HepG2 (cell line): Measurements from ENCODE around the gene BPIFB2. TPM values are rescaled to one million over a fixed set of nuclear protein-coding genes. Genes with fewer than 3 reads are reported as not detected.

Experiments used
- ATAC-seq: fragments of 200-7000 bp; cut with Tn5 transposase; 3 replicates; pipeline ENCODE4 v1.9.1; 2020; ENCODE audit warnings: mild to moderate bottlenecking, moderate library complexity
- BruUV-seq: library from RNA; stranded (reverse); fragments of 400-500 nt; replicated peaks from 2 replicates; lab custom pipeline; 2021; lab: Mats Ljungman, UMichigan
- CTCF ChIA-PET: fragments of 300-600 bp; formaldehyde crosslinking; extraction: SDS; loops from one replicate; lab custom pipeline; 2021; ENCODE audit warnings: low total read pairs, inconsistent platforms, low intra/inter-chr PET ratio; lab: Yijun Ruan, JAX
- POLR2A ChIA-PET: fragments of 350-600 bp; sonication (Branson Sonifier 250); formaldehyde crosslinking; loops from one replicate; lab custom pipeline; 2020; ENCODE audit warnings: antibody characterized with exemption, inconsistent platforms; lab: Yijun Ruan, JAX
- DNase-seq: peaks from one replicate; pipeline ENCODE4 v3.0.0-alpha.2; 2015; ENCODE audit warnings: low spot score
- FAIRE-seq: peaks from 3 replicates; lab custom pipeline; 2011; peaks lifted over from hg19 to GRCh38; lab: Jason Lieb, UNC
- H2AFZ ChIP-seq: one replicate; pipeline ENCODE4 v1.6.1; 2011; ENCODE audit warnings: low read length, inconsistent platforms
- H3K27ac ChIP-seq: fragments of 300-600 bp; 3 replicates; pipeline ENCODE4 v1.8.0; 2011; ENCODE audit warnings: mixed run types, mild to moderate bottlenecking, mixed read lengths, low read length, inconsistent platforms; ENCODE audit not compliant: insufficient read depth; ENCODE audit errors: extremely low read length
- H3K27me3 ChIP-seq, 2 experiments: fragments of 200-600 bp in 1 of 2; 2 replicates in 1 of 2; 3 replicates in 1 of 2; pipeline versions ENCODE4 v1.6.0 to v1.8.0; 2011; ENCODE audit warnings: low read length in 2 of 2, mild to moderate bottlenecking in 2 of 2, moderate library complexity in 2 of 2, inconsistent platforms in 1 of 2; ENCODE audit not compliant: insufficient read depth in 2 of 2, control insufficient read depth in 1 of 2
- H3K36me3 ChIP-seq, 2 experiments: fragments of 200-600 bp in 1 of 2; replicated peaks in 1 of 2; 2 replicates in 1 of 2; 3 replicates in 1 of 2; pipeline versions ENCODE4 v1.5.1 to v1.8.0; 2011; ENCODE audit warnings: low read length in 2 of 2, inconsistent platforms in 1 of 2; ENCODE audit not compliant: insufficient read depth in 2 of 2, control insufficient read depth in 1 of 2
- H3K4me1 ChIP-seq: 2 replicates; pipeline ENCODE4 v1.5.1; 2012; ENCODE audit warnings: low read length, inconsistent platforms; ENCODE audit not compliant: insufficient read depth
- H3K4me2 ChIP-seq: 2 replicates; pipeline ENCODE4 v1.6.0; 2011; ENCODE audit warnings: low read depth, low read length, inconsistent platforms
- H3K4me3 ChIP-seq, 3 experiments: fragments of 200-600 bp in 1 of 3; sonication (generic), shearing (Covaris generic) in 1 of 3; replicated peaks in 1 of 3; 2 replicates each; pipeline ENCODE4 v1.5.1; 2011 to 2016; ENCODE audit warnings: low read length in 3 of 3, inconsistent platforms in 2 of 3, low read depth in 2 of 3, mild to moderate bottlenecking in 2 of 3, control low read depth in 1 of 3, mixed read lengths in 1 of 3; ENCODE audit not compliant: insufficient read depth in 1 of 3
- H3K79me2 ChIP-seq: one replicate; pipeline ENCODE4 v1.6.1; 2011; ENCODE audit warnings: low read length, inconsistent platforms; ENCODE audit not compliant: insufficient read depth
- H3K9ac ChIP-seq: 2 replicates; pipeline ENCODE4 v1.6.0; 2011; ENCODE audit warnings: mild to moderate bottlenecking, low read depth, low read length, inconsistent platforms; ENCODE audit not compliant: insufficient read depth
- H3K9me3 ChIP-seq: 2 replicates; pipeline ENCODE4 v1.5.1; 2012; ENCODE audit warnings: mild to moderate bottlenecking, low read length
- H4K20me1 ChIP-seq: 2 replicates; pipeline ENCODE4 v1.6.0; 2011; ENCODE audit warnings: inconsistent platforms, mild to moderate bottlenecking, low read length, moderate library complexity; ENCODE audit not compliant: insufficient read depth
- ARNTL ChIP-seq: sonication (generic); formaldehyde crosslinking; IDR thresholded peaks from 2 replicates; pipeline ENCODE4 v1.4.0; 2020; ENCODE audit warnings: mild to moderate bottlenecking, missing genetic modification reagents
- CHD2 ChIP-seq: IDR thresholded peaks from 2 replicates; pipeline ENCODE4 v1.6.1; 2011; ENCODE audit warnings: low read depth, low read length, improper control_type of control experiment
- GZF1 ChIP-seq: sonication (generic); formaldehyde crosslinking; IDR thresholded peaks from 2 replicates; pipeline ENCODE4 v1.5.1; 2020; ENCODE audit warnings: mild to moderate bottlenecking, missing genetic modification reagents
- MAF1 ChIP-seq: sonication (generic); formaldehyde crosslinking; IDR thresholded peaks from 2 replicates; pipeline ENCODE4 v1.5.0; 2020; ENCODE audit warnings: missing genetic modification reagents, borderline replicate concordance
- ZNF275 ChIP-seq: sonication (generic); formaldehyde crosslinking; IDR thresholded peaks from 2 replicates; pipeline ENCODE4 v1.8.0; 2022; ENCODE audit warnings: missing genetic modification reagents, mild to moderate bottlenecking, inconsistent platforms, borderline replicate concordance
- ZSCAN22 ChIP-seq: sonication (generic); formaldehyde crosslinking; IDR thresholded peaks from 2 replicates; pipeline ENCODE4 v1.4.0; 2020; ENCODE audit warnings: mild to moderate bottlenecking, missing genetic modification reagents
- WGBS: methylation state at CpG from one replicate; pipeline ENCODE4 v1.1.6; 2017; ENCODE audit warnings: low lambda C conversion rate; 5-methylcytosine and 5-hydroxymethylcytosine counted together
- in situ Hi-C: cut with HindIII; loops from 2 replicates; pipeline ENCODE4 v1.10.0; 2017; ENCODE audit warnings: low pct_unique_long_range_greater_than_20kb; ENCODE audit not compliant: extremely low pct_ligation_motif_present
- intact Hi-C: fragments of 100-400 bp; cut with micrococcal nuclease; formaldehyde crosslinking; loops from one replicate; pipeline ENCODE4 v1.10.0; 2022; ENCODE audit not compliant: unreplicated experiment
- polyA plus RNA-seq, 8 experiments: library from polyadenylated mRNA; depleted of rRNA in 3 of 8; stranded (reverse) in 7 of 8; unstranded in 1 of 8; fragments of >200 nt; fragmentation: Illumina TruSeq in 4 of 8; extraction: Trizol in 4 of 8; gene quantifications; 2 replicates each; pipeline versions ENCODE4 v1.2.1 to v1.2.3, GENCODE V29; 2011 to 2016; ENCODE audit warnings: low read depth in 4 of 8, missing spikeins in 1 of 8, mixed read lengths in 1 of 8; ENCODE audit not compliant: insufficient read depth in 1 of 8
- total RNA-seq, 5 experiments: library from RNA; depleted of rRNA; stranded (reverse); fragments of >200 nt; fragmentation: Illumina TruSeq; extraction: Trizol; gene quantifications; 2 replicates each; pipeline ENCODE4 v1.2.3, GENCODE V29; 2016; ENCODE audit warnings: low read depth in 1 of 5
- TF ChIP-seq, protein P1 (sequence below): sonication (generic); formaldehyde crosslinking; IDR thresholded peaks from 2 replicates; pipeline ENCODE4 v1.4.0; 2020; ENCODE audit warnings: missing genetic modification reagents
- TF ChIP-seq, protein P2 (sequence below), 2 experiments: IDR thresholded peaks; 2 replicates each; pipeline ENCODE4 v1.6.1; 2011 to 2012; ENCODE audit warnings: low read length in 2 of 2, borderline replicate concordance in 1 of 2, low read depth in 1 of 2, mild to moderate bottlenecking in 1 of 2, moderate library complexity in 1 of 2
- TF ChIP-seq, protein P3 (sequence below): sonication (generic); formaldehyde crosslinking; IDR thresholded peaks from 2 replicates; pipeline ENCODE4 v1.4.0; 2020; ENCODE audit warnings: mild to moderate bottlenecking, missing genetic modification reagents, borderline replicate concordance
- TF ChIP-seq, protein P4 (sequence below): sonication (generic); formaldehyde crosslinking; IDR thresholded peaks from 2 replicates; pipeline ENCODE4 v1.9.0; 2021; ENCODE audit warnings: missing genetic modification reagents, borderline replicate concordance

Gene BPIFB2
- total and polyA plus RNA-seq, 2 of the 13 experiments (the other 11 are each of a cell fraction or from before 2014, with no cell fraction given), result 54.5 to 902 TPM

DNA sequence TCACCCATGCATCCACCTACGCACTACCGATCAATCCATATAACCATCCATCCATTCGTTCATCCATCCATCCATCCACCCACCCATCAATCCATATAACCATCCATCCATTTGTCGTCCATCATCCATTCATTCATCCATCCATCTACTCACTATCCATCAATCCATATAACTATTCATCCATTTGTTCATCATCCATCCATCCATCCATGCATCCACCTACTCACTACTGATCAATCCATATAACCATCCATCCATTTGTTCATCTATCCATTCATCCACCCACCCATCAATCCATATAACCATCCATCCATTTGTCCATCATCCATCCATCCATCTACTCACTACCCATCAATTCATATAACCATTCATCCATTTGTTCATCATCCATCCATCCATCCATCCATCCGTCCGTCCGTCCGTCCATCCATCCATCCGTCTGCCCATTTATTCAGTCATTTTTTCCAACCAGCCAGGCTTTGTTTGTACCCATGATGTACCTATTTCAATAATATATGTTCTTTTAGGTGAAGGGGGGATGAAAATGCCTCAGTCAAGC, 17.9 kb downstream of the BPIFB2 start:
- no peak for FAIRE-seq
- TF ChIP-seq, protein P1, sequence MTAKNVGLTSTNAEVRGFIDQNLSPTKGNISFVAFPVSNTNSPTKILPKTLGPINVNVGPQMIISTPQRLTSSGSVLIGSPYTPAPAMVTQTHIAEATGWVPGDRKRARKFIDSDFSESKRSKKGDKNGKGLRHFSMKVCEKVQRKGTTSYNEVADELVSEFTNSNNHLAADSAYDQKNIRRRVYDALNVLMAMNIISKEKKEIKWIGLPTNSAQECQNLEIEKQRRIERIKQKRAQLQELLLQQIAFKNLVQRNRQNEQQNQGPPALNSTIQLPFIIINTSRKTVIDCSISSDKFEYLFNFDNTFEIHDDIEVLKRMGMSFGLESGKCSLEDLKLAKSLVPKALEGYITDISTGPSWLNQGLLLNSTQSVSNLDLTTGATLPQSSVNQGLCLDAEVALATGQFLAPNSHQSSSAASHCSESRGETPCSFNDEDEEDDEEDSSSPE, result no peak
- TF ChIP-seq ZSCAN22 (CRISPR knock-in tag) (no peak), CHD2 (no peak), ZNF275 (CRISPR knock-in tag) (no peak), GZF1 (CRISPR knock-in tag) (no peak), ARNTL (CRISPR knock-in tag) (no peak), MAF1 (CRISPR knock-in tag) (no peak)
- TF ChIP-seq, protein P2, sequence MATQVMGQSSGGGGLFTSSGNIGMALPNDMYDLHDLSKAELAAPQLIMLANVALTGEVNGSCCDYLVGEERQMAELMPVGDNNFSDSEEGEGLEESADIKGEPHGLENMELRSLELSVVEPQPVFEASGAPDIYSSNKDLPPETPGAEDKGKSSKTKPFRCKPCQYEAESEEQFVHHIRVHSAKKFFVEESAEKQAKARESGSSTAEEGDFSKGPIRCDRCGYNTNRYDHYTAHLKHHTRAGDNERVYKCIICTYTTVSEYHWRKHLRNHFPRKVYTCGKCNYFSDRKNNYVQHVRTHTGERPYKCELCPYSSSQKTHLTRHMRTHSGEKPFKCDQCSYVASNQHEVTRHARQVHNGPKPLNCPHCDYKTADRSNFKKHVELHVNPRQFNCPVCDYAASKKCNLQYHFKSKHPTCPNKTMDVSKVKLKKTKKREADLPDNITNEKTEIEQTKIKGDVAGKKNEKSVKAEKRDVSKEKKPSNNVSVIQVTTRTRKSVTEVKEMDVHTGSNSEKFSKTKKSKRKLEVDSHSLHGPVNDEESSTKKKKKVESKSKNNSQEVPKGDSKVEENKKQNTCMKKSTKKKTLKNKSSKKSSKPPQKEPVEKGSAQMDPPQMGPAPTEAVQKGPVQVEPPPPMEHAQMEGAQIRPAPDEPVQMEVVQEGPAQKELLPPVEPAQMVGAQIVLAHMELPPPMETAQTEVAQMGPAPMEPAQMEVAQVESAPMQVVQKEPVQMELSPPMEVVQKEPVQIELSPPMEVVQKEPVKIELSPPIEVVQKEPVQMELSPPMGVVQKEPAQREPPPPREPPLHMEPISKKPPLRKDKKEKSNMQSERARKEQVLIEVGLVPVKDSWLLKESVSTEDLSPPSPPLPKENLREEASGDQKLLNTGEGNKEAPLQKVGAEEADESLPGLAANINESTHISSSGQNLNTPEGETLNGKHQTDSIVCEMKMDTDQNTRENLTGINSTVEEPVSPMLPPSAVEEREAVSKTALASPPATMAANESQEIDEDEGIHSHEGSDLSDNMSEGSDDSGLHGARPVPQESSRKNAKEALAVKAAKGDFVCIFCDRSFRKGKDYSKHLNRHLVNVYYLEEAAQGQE (IDR thresholded peaks at IDR 0.05; ENCODE audit: borderline replicate concordance in 1 of 2, low read depth in 1 of 2, low read length in 2 of 2), result no peak
- TF ChIP-seq, protein P3, sequence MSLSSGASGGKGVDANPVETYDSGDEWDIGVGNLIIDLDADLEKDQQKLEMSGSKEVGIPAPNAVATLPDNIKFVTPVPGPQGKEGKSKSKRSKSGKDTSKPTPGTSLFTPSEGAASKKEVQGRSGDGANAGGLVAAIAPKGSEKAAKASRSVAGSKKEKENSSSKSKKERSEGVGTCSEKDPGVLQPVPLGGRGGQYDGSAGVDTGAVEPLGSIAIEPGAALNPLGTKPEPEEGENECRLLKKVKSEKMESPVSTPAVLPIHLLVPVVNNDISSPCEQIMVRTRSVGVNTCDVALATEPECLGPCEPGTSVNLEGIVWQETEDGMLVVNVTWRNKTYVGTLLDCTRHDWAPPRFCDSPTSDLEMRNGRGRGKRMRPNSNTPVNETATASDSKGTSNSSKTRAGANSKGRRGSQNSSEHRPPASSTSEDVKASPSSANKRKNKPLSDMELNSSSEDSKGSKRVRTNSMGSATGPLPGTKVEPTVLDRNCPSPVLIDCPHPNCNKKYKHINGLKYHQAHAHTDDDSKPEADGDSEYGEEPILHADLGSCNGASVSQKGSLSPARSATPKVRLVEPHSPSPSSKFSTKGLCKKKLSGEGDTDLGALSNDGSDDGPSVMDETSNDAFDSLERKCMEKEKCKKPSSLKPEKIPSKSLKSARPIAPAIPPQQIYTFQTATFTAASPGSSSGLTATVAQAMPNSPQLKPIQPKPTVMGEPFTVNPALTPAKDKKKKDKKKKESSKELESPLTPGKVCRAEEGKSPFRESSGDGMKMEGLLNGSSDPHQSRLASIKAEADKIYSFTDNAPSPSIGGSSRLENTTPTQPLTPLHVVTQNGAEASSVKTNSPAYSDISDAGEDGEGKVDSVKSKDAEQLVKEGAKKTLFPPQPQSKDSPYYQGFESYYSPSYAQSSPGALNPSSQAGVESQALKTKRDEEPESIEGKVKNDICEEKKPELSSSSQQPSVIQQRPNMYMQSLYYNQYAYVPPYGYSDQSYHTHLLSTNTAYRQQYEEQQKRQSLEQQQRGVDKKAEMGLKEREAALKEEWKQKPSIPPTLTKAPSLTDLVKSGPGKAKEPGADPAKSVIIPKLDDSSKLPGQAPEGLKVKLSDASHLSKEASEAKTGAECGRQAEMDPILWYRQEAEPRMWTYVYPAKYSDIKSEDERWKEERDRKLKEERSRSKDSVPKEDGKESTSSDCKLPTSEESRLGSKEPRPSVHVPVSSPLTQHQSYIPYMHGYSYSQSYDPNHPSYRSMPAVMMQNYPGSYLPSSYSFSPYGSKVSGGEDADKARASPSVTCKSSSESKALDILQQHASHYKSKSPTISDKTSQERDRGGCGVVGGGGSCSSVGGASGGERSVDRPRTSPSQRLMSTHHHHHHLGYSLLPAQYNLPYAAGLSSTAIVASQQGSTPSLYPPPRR (CRISPR knock-in tag), result no peak
- TF ChIP-seq, protein P4, sequence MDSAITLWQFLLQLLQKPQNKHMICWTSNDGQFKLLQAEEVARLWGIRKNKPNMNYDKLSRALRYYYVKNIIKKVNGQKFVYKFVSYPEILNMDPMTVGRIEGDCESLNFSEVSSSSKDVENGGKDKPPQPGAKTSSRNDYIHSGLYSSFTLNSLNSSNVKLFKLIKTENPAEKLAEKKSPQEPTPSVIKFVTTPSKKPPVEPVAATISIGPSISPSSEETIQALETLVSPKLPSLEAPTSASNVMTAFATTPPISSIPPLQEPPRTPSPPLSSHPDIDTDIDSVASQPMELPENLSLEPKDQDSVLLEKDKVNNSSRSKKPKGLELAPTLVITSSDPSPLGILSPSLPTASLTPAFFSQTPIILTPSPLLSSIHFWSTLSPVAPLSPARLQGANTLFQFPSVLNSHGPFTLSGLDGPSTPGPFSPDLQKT (CRISPR knock-in tag), result no peak

More for the DNA sequence above, 17.9 kb downstream of the BPIFB2 start:
- Histone ChIP-seq H3K4me1 (peaks cover 20% of the 10 kb centered on the region), H2AFZ (no peak overlapping the region), H3K27ac (no peak overlapping the region), H3K27me3 (peaks cover 0 to 15% of the 10 kb centered on the region in 2 experiments; a peak in 2 of 5 replicates), H3K9me3 (no peaks in the 10 kb centered on the region), H3K9ac (no peak overlapping the region), H3K4me3 (no peak overlapping the region), H3K79me2 (no peaks in the 10 kb centered on the region), H4K20me1 (peaks cover 27% of the 10 kb centered on the region; the same call in 1 of the 2 replicates), H3K4me2 (no peak overlapping the region), H3K36me3 (peaks cover 12 to 28% of the 10 kb centered on the region in 2 experiments)
- intact Hi-C loops, result no loop called here
- ChIA-PET CTCF (no interaction called here), POLR2A (interaction anchor here (2.5 kb wide), 1 partner anchor 19 kb away, joined by 8 read pairs; the partner anchor contains the start of gene BPIFB2)
- in situ Hi-C loops, result no loop called here
- TSS peak; percentile 46 for BruUV-seq
- ATAC-seq (no peak), DNase-seq (no peak)
- WGBS, result 66% methylated on average over 9 of the region's 9 CpGs
